WTC11 (cell line): ENCODE measurements around the gene H19. TPM values are rescaled to one million over a fixed set of nuclear protein-coding genes. Genes with fewer than 3 reads are reported as not detected.

Experiments
- ATAC-seq: fragments of 200-7000 bp; cut with Tn5 transposase; 2 replicates; pipeline ENCODE4 v1.10.0; 2021; ENCODE audit warnings: mild to moderate bottlenecking, moderate library complexity
- CTCF ChIA-PET: fragments of 300-600 bp; sonication (Branson Sonifier 250); formaldehyde crosslinking; loops from one replicate; lab custom pipeline; 2021; ENCODE audit warnings: antibody characterized with exemption; lab: Charles Lee
- POLR2A ChIA-PET: fragments of 350-600 bp; sonication (Branson Sonifier 250); formaldehyde crosslinking; loops from one replicate; lab custom pipeline; 2021; ENCODE audit warnings: antibody characterized with exemption; lab: Charles Lee
- DNase-seq: peaks from one replicate; pipeline ENCODE4 v3.0.0; 2021; ENCODE audit warnings: low spot score
- H3K27ac Mint-ChIP-seq: 2 replicates; pipeline ENCODE4 v1.8.0; 2021; ENCODE audit warnings: mixed read lengths
- H3K27me3 Mint-ChIP-seq: 2 replicates; pipeline ENCODE4 v1.8.0; 2021; ENCODE audit warnings: low read depth, mild to moderate bottlenecking, moderate library complexity, mixed read lengths
- H3K36me3 Mint-ChIP-seq: 2 replicates; pipeline ENCODE4 v1.8.0; 2021; ENCODE audit warnings: mixed read lengths
- H3K4me1 Mint-ChIP-seq: 2 replicates; pipeline ENCODE4 v1.8.0; 2022; ENCODE audit warnings: mixed read lengths
- H3K4me3 Mint-ChIP-seq: 2 replicates; pipeline ENCODE4 v1.8.0; 2021; ENCODE audit warnings: mild to moderate bottlenecking, moderate library complexity, mixed read lengths
- H3K9me3 Mint-ChIP-seq: 2 replicates; pipeline ENCODE4 v1.8.0; 2021; ENCODE audit warnings: mixed read lengths
- ARID4B ChIP-seq: sonication (generic); formaldehyde crosslinking; IDR thresholded peaks from 2 replicates; pipeline ENCODE4 v1.8.0; 2023; ENCODE audit warnings: missing genetic modification reagents, mild to moderate bottlenecking, borderline replicate concordance
- ETV6 ChIP-seq: sonication (generic); formaldehyde crosslinking; IDR thresholded peaks from 2 replicates; pipeline ENCODE4 v1.8.1; 2022; ENCODE audit warnings: mild to moderate bottlenecking, missing genetic modification reagents
- FOXJ3 ChIP-seq: sonication (generic); formaldehyde crosslinking; IDR thresholded peaks from 2 replicates; pipeline ENCODE4 v1.9.0; 2021; ENCODE audit warnings: missing genetic modification reagents, mild to moderate bottlenecking, borderline replicate concordance
- FOXP4 ChIP-seq: sonication (generic); formaldehyde crosslinking; IDR thresholded peaks from 2 replicates; pipeline ENCODE4 v1.8.0; 2022; ENCODE audit warnings: mild to moderate bottlenecking, missing genetic modification reagents
- GABPB1 ChIP-seq: sonication (generic); formaldehyde crosslinking; IDR thresholded peaks from 2 replicates; pipeline ENCODE4 v1.8.1; 2023; ENCODE audit warnings: mild to moderate bottlenecking, missing genetic modification reagents
- MYBL2 ChIP-seq: sonication (generic); formaldehyde crosslinking; IDR thresholded peaks from 2 replicates; pipeline ENCODE4 v1.8.1; 2023; ENCODE audit warnings: mild to moderate bottlenecking, moderate library complexity, missing genetic modification reagents
- PRDM15 ChIP-seq: sonication (generic); formaldehyde crosslinking; IDR thresholded peaks from 2 replicates; pipeline ENCODE4 v1.8.0; 2022; ENCODE audit warnings: missing genetic modification reagents
- SOX15 ChIP-seq: fragments of 250-450 bp; sonication (Bioruptor Pico); IDR thresholded peaks from 2 replicates; pipeline ENCODE4 v1.9.0; 2021; ENCODE audit warnings: mild to moderate bottlenecking
- ZNF425 ChIP-seq: fragments of 250-450 bp; sonication (Bioruptor Pico); conservative IDR thresholded peaks from 2 replicates; pipeline ENCODE4 v1.9.0; 2021; ENCODE audit warnings: mild to moderate bottlenecking
- ZSCAN18 ChIP-seq: fragments of 250-450 bp; sonication (Bioruptor Pico); IDR thresholded peaks from 2 replicates; pipeline ENCODE4 v2.1.2; 2022; ENCODE audit warnings: mild to moderate bottlenecking, moderate library complexity
- total RNA-seq: library from RNA; stranded (reverse); gene quantifications from 3 replicates; pipeline ENCODE4 v1.2.3, GENCODE V29; 2021

The H19 gene
- total RNA-seq, 1 experiment from 2014 or later: 12.7 TPM

- no peak for TF ChIP-seq PRDM15 (CRISPR knock-in tag)
- TF ChIP-seq ZNF425: no peak
- no peak for TF ChIP-seq MYBL2 (CRISPR knock-in tag)
- no peak for TF ChIP-seq FOXJ3 (CRISPR knock-in tag)
- no peak for TF ChIP-seq SOX15 (CRISPR knock-in tag)
- TF ChIP-seq ETV6 (CRISPR knock-in tag): no peak
- no peak for TF ChIP-seq FOXP4 (CRISPR knock-in tag)
- TF ChIP-seq GABPB1 (CRISPR knock-in tag): no peak
- Mint-ChIP-seq H3K9me3 (no peaks in the 10 kb centered on the region), H3K27ac (no peak overlapping the region), H3K4me1 (no peaks in the 10 kb centered on the region), H3K4me3 (no peak overlapping the region), H3K27me3 (no peaks in the 10 kb centered on the region), H3K36me3 (no peaks in the 10 kb centered on the region)
- ATAC-seq (no peak), DNase-seq (no peak)
- CTCF ChIA-PET: interaction anchor here (1.0 to 7.9 kb wide), 7 partner anchors 34 to 312 kb away, joined by 3 to 41 read pairs (median 4); no protein-coding TSS in a partner anchor
- POLR2A ChIA-PET: no interaction called here
Observed at GRCh38 chr11:1964955-1965354, 32.7 kb downstream of the H19 start.

- POLR2A ChIA-PET: no interaction called here
- CTCF ChIA-PET: interaction anchor here (0.8 to 7.9 kb wide), 7 partner anchors 35 to 312 kb away, joined by 3 to 41 read pairs (median 4); no protein-coding TSS in a partner anchor
- ATAC-seq (peak; percentile 38; the same call in 1 of the 2 replicates), DNase-seq (no peak)
- Mint-ChIP-seq H3K36me3 (no peaks in the 10 kb centered on the region), H3K4me3 (no peak overlapping the region), H3K4me1 (no peaks in the 10 kb centered on the region), H3K9me3 (no peaks in the 10 kb centered on the region), H3K27me3 (no peaks in the 10 kb centered on the region), H3K27ac (no peak overlapping the region)
- TF ChIP-seq ARID4B (no peak), ZSCAN18 (CRISPR knock-in tag) (no peak)
Observed at GRCh38 chr11:1964348-1964747, 33.3 kb downstream of the H19 start.
